B cell (primary cell): ENCODE measurements around the gene MT4. TPM values are rescaled to one million over a fixed set of nuclear protein-coding genes. Genes with fewer than 3 reads are reported as not detected.

Experiments used
- ATAC-seq: fragments of 200-7000 bp; cut with Tn5 transposase; one replicate; pipeline ENCODE4 v1.10.0; 2021; ENCODE audit warnings: low read depth, mild to moderate bottlenecking, moderate number of reproducible peaks, moderate library complexity
- CTCF ChIA-PET: fragments of 350-600 bp; sonication (Branson Sonifier 250); formaldehyde crosslinking; loops from one replicate; lab custom pipeline; 2021; ENCODE audit warnings: antibody characterized with exemption, inconsistent platforms; lab: Charles Lee
- POLR2A ChIA-PET: fragments of 350-600 bp; sonication (Branson Sonifier 250); formaldehyde crosslinking; loops from one replicate; lab custom pipeline; 2021; ENCODE audit warnings: antibody characterized with exemption; lab: Charles Lee
- DNase-seq: peaks from one replicate; pipeline ENCODE4 v3.0.0; 2013
- H2AFZ ChIP-seq: 2 replicates; pipeline ENCODE4 v1.6.1; 2012; ENCODE audit warnings: mild to moderate bottlenecking, low read depth, low read length; ENCODE audit not compliant: insufficient read depth, poor library complexity, severe bottlenecking
- H3K27ac ChIP-seq, 2 donors: 1 replicate in 1 of 2; 2 replicates in 1 of 2; pipeline ENCODE4 v1.5.1; 2012 to 2013; ENCODE audit warnings: low read length in 2 of 2, mild to moderate bottlenecking in 2 of 2, moderate library complexity in 1 of 2
- H3K27me3 ChIP-seq, 4 experiments: fragments of 200-600 bp in 1 of 4; sonication (generic) in 1 of 4; replicated peaks in 1 of 4; 1 replicate in 2 of 4; 2 replicates in 2 of 4; pipeline versions ENCODE4 v1.6.1 to v1.7.0; 2013 to 2016; ENCODE audit warnings: low read length in 3 of 4, mild to moderate bottlenecking in 2 of 4, mixed read lengths in 1 of 4, moderate library complexity in 1 of 4; ENCODE audit not compliant: insufficient read depth in 4 of 4, control insufficient read depth in 3 of 4; ENCODE audit errors: control extremely low read depth in 1 of 4
- H3K36me3 ChIP-seq, 2 experiments: replicated peaks in 1 of 2; 1 replicate in 1 of 2; 2 replicates in 1 of 2; pipeline versions ENCODE4 v1.6.1 to v1.7.1; 2013; ENCODE audit warnings: low read length in 1 of 2; ENCODE audit not compliant: insufficient read depth in 2 of 2, control insufficient read depth in 1 of 2; ENCODE audit errors: control extremely low read depth in 1 of 2, extremely low read depth in 1 of 2
- H3K4me1 ChIP-seq, 2 donors: fragments of 200-600 bp in 1 of 2; sonication (generic) in 1 of 2; 1 replicate in 1 of 2; 2 replicates in 1 of 2; pipeline versions ENCODE4 v1.5.1 to v1.6.1; 2013 to 2017; ENCODE audit warnings: low read length in 2 of 2; ENCODE audit not compliant: control insufficient read depth in 2 of 2, insufficient read depth in 2 of 2
- H3K4me2 ChIP-seq: replicated peaks from 2 replicates; pipeline ENCODE3; 2012; ENCODE audit warnings: mild to moderate bottlenecking, low read depth, low read length; ENCODE audit not compliant: poor library complexity, severe bottlenecking
- H3K4me3 ChIP-seq, 5 experiments: fragments of 200-600 bp in 1 of 5; sonication (generic) in 1 of 5; 1 replicate in 3 of 5; 2 replicates in 2 of 5; pipeline versions ENCODE4 v1.5.1 to v1.7.0; 2011 to 2016; ENCODE audit warnings: low read length in 4 of 5, mild to moderate bottlenecking in 4 of 5, low read depth in 2 of 5, control low read depth in 1 of 5, moderate library complexity in 1 of 5; ENCODE audit not compliant: insufficient read depth in 1 of 5; ENCODE audit errors: control extremely low read depth in 1 of 5, extremely low read depth in 1 of 5
- H3K79me2 ChIP-seq: fragments of 200-600 bp; sonication (generic); one replicate; pipeline ENCODE4 v1.6.0; 2016; ENCODE audit warnings: low read length; ENCODE audit not compliant: control insufficient read depth, insufficient read depth
- H3K9ac ChIP-seq: fragments of 200-600 bp; sonication (generic); 2 replicates; pipeline ENCODE4 v1.6.1; 2017; ENCODE audit warnings: mild to moderate bottlenecking, low read length, moderate library complexity
- H3K9me3 ChIP-seq, 3 donors: one replicate each; pipeline versions ENCODE4 v1.6.1 to v1.7.1; 2013; ENCODE audit warnings: low read length in 2 of 3; ENCODE audit not compliant: control insufficient read depth in 2 of 3, insufficient read depth in 1 of 3; ENCODE audit errors: control extremely low read depth in 1 of 3
- H4K20me1 ChIP-seq: 2 replicates; pipeline ENCODE4 v1.6.0; 2012; ENCODE audit warnings: mild to moderate bottlenecking, low read length; ENCODE audit not compliant: insufficient read depth, control insufficient read depth, poor library complexity, severe bottlenecking
- H3K27ac Mint-ChIP-seq: one replicate; pipeline ENCODE4 v1.8.0; 2021; ENCODE audit warnings: mixed read lengths
- H3K27me3 Mint-ChIP-seq: one replicate; pipeline ENCODE4 v1.8.0; 2021; ENCODE audit warnings: mixed read lengths
- H3K4me1 Mint-ChIP-seq: one replicate; pipeline ENCODE4 v1.8.0; 2021; ENCODE audit warnings: mixed read lengths
- H3K4me3 Mint-ChIP-seq: one replicate; pipeline ENCODE4 v1.8.0; 2021; ENCODE audit warnings: mixed read lengths
- H3K9me3 Mint-ChIP-seq: one replicate; pipeline ENCODE4 v1.8.0; 2022; ENCODE audit warnings: mixed read lengths; ENCODE audit not compliant: insufficient read depth
- EZH2 ChIP-seq: IDR thresholded peaks from 2 replicates; pipeline ENCODE4 v1.6.1; 2012; ENCODE audit warnings: borderline replicate concordance, low read depth, mild to moderate bottlenecking, moderate library complexity, low read length; ENCODE audit not compliant: insufficient read depth, poor library complexity, severe bottlenecking
- WGBS: methylation state at CpG from one replicate; pipeline ENCODE4 v1.1.5; 2013; ENCODE audit warnings: missing lambda C conversion rate; ENCODE audit not compliant: insufficient coverage; 5-methylcytosine and 5-hydroxymethylcytosine counted together
- intact Hi-C: fragments of 100-400 bp; cut with micrococcal nuclease; formaldehyde crosslinking; loops from one replicate; pipeline ENCODE4 v1.10.0; 2022
- polyA plus RNA-seq: library from polyadenylated mRNA; depleted of rRNA; stranded (reverse); fragments of >200 nt; gene quantifications from 2 replicates; pipeline ENCODE4 v1.2.3, GENCODE V29; 2012
- total RNA-seq, 2 donors: library from RNA; stranded (reverse); fragments of 120-200 nt in 1 of 2; gene quantifications; 1 replicate in 1 of 2; 2 replicates in 1 of 2; pipeline versions ENCODE4 v1.2.3 to v1.2.4, GENCODE V29; 2013 to 2022
- TF ChIP-seq, protein P1 (sequence below): fragments of 200-600 bp; IDR thresholded peaks from one replicate; pipeline ENCODE4 v1.8.0; 2022; ENCODE audit warnings: antibody characterized with exemption, mild to moderate bottlenecking

Gene MT4
- total and polyA plus RNA-seq, 2 donors (not counting 1 experiment from before 2014, with no cell fraction given), result not detected

DNA sequence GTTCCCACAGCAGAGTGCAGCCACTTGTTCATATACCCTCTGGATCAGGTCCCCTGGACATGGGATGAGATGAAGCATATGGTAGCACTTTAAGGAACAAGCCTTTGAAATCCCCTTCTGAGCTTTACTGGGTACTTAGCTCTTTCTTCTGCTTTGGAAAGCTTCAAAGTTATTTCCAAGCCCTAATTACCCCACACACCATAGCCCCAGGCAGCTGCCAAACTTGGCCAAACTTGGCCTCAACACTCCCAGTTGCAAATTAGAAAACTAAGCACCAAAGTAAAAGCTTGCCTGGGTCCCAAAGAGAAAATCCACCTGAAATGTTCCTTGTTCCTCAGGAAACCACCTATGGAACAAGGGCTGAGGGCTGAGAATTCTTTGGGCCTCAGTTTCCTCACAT, 15.7 kb upstream of the MT4 start:
- Histone ChIP-seq H2AFZ (no peak overlapping the region), H3K27me3 (peaks cover 0 to 8% (median 0%) of the 10 kb centered on the region in 4 experiments), H3K79me2 (no peaks in the 10 kb centered on the region), H4K20me1 (no peaks in the 10 kb centered on the region), H3K4me1 (peaks cover 7% of the 10 kb centered on the region in 2 donors), H3K27ac (no peak overlapping the region), H3K9me3 (no peaks in the 10 kb centered on the region), H3K9ac (no peak overlapping the region), H3K36me3 (no peaks in the 10 kb centered on the region), H3K4me2 (no peak overlapping the region), H3K4me3 (no peak overlapping the region)
- H3K9me3 Mint-ChIP-seq, result no peaks in the 10 kb centered on the region
- peaks cover 16% of the 10 kb centered on the region for H3K27me3 Mint-ChIP-seq
- ATAC-seq (no peak), DNase-seq (no peak)
- no peak overlapping the region for H3K27ac Mint-ChIP-seq
- H3K4me1 Mint-ChIP-seq, result peaks cover 12% of the 10 kb centered on the region
- POLR2A ChIA-PET, result no interaction called here
- TF ChIP-seq EZH2, result no peak
- TF ChIP-seq, protein P1, sequence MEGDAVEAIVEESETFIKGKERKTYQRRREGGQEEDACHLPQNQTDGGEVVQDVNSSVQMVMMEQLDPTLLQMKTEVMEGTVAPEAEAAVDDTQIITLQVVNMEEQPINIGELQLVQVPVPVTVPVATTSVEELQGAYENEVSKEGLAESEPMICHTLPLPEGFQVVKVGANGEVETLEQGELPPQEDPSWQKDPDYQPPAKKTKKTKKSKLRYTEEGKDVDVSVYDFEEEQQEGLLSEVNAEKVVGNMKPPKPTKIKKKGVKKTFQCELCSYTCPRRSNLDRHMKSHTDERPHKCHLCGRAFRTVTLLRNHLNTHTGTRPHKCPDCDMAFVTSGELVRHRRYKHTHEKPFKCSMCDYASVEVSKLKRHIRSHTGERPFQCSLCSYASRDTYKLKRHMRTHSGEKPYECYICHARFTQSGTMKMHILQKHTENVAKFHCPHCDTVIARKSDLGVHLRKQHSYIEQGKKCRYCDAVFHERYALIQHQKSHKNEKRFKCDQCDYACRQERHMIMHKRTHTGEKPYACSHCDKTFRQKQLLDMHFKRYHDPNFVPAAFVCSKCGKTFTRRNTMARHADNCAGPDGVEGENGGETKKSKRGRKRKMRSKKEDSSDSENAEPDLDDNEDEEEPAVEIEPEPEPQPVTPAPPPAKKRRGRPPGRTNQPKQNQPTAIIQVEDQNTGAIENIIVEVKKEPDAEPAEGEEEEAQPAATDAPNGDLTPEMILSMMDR, result no peak
- intact Hi-C loops, result no loop called here
- no peak overlapping the region for H3K4me3 Mint-ChIP-seq
- CTCF ChIA-PET, result no interaction called here

- Histone ChIP-seq H3K36me3 (no peaks in the 10 kb centered on the region), H3K4me1 (peaks cover 7% of the 10 kb centered on the region in 2 donors), H3K9me3 (no peaks in the 10 kb centered on the region), H3K4me3 (no peak overlapping the region), H2AFZ (no peak overlapping the region), H3K9ac (no peak overlapping the region), H3K79me2 (no peaks in the 10 kb centered on the region), H3K27ac (no peak overlapping the region), H3K27me3 (peaks cover 0 to 8% (median 0%) of the 10 kb centered on the region in 4 experiments), H3K4me2 (no peak overlapping the region), H4K20me1 (no peaks in the 10 kb centered on the region)
- 88% methylated on average over 2 of the region's 5 CpGs for WGBS
- CTCF ChIA-PET, result no interaction called here
- no peaks in the 10 kb centered on the region for H3K9me3 Mint-ChIP-seq
- no peak overlapping the region for H3K27ac Mint-ChIP-seq
- no peak for ATAC-seq
- no peak for DNase-seq
- H3K4me1 Mint-ChIP-seq, result peaks cover 12% of the 10 kb centered on the region
- TF ChIP-seq, protein P1, result no peak
- TF ChIP-seq EZH2, result no peak
- H3K4me3 Mint-ChIP-seq, result no peak overlapping the region
- intact Hi-C loops, result no loop called here
- POLR2A ChIA-PET, result no interaction called here
- H3K27me3 Mint-ChIP-seq, result peaks cover 16% of the 10 kb centered on the region
Observed at GRCh38 chr16:56549744-56550385, 15.0 kb upstream of the MT4 start.
